ENCODE data around the gene LPP.

LPP gene

DNA sequence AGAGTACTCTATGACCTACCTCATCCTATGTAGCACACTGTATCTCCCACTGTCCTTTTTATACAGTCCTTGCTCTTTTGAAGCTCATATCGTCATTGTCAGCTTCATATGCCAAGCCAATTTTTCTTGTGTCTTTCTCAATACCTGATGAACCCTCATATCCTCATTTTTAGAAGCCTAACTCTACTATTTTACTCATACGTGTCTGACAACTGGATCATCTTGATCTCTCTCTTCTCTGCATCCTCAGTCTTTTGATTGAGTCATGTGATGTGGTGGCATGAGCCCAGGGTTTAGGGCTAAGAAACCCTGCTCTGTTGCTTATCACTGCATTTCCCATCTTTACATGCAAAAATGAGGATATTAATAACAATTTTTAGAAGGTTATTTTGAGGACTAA, 352.0 kb downstream of the LPP start:
- no peak for DNase-seq (ENCODE audit: low read depth in 2 of 2, low spot score in 1 of 2)

DNA sequence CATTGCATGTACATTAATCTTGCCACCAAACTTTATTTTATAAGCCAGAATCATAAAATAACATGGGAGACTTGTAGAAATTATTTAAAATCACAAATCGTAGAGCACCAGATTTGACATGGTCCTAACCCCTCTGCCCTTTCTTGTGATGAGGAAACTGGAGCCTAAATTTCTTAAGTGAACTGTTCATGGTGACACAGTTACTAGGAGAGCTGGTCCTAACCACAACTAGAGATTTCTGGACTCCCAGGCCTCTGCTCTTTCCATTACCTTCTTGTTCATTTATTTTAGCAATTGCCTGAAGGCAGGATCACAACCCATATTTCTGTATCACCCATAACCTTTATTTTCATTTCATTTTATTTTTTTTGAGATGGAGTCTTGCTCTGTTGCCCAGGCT, 352.5 kb downstream of the LPP start:
- DNase-seq (ENCODE audit: low read depth in 2 of 2, low spot score in 1 of 2) = no peak

GRCh38 chr3:188507244-188507720, 353.3 kb downstream of the LPP start:
- DNase-seq (ENCODE audit: low read depth in 2 of 2, low spot score in 1 of 2) = no peak

GRCh38 chr3:188508454-188508853, 354.5 kb downstream of the LPP start:
- no peak for DNase-seq (ENCODE audit: low read depth in 2 of 2, low spot score in 1 of 2)

GRCh38 chr3:188509316-188509715, 355.4 kb downstream of the LPP start:
- no peak for DNase-seq (ENCODE audit: low read depth in 2 of 2, low spot score in 1 of 2)

DNA sequence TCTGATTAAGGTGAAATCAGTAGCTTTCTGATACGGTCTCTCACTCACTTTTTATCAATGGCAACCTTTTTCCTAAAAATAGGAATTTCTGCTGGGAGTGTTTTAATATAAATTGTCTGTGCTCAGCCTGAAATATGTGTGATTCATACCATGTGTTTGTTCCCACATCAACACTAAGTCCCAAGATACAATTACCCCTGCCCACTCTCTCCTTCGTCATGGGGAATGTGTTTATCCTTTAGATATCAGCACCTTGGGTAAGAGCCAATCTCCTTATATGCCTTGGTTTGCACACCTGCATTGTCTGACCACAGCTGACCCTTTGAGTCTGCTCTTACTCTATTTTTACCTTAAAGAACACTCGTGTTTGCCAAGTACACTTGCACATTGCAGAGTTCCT, 356.4 kb downstream of the LPP start:
- DNase-seq (ENCODE audit: low read depth in 2 of 2, low spot score in 1 of 2) = no peak

DNA sequence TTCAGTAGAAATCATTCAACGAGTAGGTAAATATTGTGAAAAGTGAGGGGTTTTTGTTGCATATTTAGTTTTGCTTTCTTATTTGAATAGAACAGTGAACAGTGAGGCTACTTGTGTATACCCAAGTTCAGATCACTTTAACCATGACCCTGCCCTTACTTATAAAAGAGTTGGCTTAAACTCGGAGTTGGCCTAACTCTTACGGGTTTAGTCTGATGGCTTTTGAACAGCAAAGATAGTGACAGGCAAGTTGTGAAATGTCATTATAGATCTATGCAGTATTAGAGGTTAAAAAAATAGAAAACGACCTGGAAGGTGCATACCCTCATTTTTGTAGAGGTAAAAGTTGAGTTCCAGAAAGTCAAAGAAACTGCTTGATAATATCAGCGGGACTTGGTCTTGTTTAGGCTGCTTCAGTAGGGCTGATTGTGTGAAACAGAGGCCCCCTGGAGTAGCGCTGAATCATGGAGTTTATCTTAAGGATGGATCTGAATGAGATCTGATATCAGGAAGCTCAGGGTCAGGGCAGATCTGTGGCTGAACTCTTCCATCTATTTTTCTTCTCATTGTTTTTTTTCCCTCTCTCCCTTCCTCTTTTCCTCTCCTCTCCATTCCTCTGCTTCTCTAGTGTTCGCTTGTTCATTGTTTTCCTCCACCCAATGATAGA, 359.8 kb downstream of the LPP start:
- no peak for DNase-seq (ENCODE audit: low read depth in 2 of 2, low spot score in 1 of 2)

DNA sequence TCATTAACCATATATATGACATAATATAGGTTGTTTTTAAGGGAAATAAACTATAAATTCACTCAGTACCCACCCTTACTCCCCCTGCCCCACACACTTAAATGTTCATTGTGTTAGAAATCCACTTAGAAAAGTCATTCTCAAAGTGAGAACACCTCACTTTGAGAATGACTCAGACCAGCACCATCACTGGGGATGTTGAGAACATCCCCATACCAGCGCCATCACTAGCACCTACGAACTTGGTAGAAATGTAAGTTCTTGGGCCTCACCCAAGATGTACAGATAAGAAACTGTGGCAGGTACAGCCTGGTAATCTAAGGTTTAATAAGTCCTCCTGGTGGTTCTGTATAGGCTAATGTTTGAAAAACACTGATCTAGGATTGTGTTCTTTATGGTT, 362.6 kb downstream of the LPP start:
- DNase-seq (ENCODE audit: low read depth in 2 of 2, low spot score in 1 of 2) = no peak

- no peak for DNase-seq (ENCODE audit: low read depth in 2 of 2, low spot score in 1 of 2)
Observed at GRCh38 chr3:188518416-188518815, 364.5 kb downstream of the LPP start.

- no peak for DNase-seq (ENCODE audit: low read depth in 2 of 2, low spot score in 1 of 2)
Observed at GRCh38 chr3:188518835-188519452, 365.0 kb downstream of the LPP start.

DNA sequence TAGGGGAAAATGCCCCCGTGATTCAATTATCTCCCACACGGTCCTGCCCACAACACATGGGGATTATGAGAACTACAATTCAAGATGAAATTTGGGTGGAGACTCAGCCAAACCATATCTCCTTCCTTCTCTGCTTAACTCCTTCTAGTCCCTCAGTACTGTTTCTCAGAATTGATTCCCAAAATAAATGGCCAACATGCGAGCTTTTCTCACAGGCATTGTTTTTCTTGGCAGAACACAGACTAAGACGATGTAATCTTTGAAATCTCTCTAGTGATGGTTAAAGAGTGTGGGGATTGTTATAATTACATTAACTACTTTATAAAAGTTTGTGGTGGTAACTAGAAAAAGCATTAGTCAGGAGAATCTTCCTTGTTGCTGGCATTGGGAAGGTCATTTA, 366.5 kb downstream of the LPP start:
- DNase-seq (ENCODE audit: low read depth in 2 of 2, low spot score in 1 of 2) = no peak

GRCh38 chr3:188522115-188522514, 368.2 kb downstream of the LPP start:
- DNase-seq (ENCODE audit: low read depth in 2 of 2, low spot score in 1 of 2) = no peak

DNA sequence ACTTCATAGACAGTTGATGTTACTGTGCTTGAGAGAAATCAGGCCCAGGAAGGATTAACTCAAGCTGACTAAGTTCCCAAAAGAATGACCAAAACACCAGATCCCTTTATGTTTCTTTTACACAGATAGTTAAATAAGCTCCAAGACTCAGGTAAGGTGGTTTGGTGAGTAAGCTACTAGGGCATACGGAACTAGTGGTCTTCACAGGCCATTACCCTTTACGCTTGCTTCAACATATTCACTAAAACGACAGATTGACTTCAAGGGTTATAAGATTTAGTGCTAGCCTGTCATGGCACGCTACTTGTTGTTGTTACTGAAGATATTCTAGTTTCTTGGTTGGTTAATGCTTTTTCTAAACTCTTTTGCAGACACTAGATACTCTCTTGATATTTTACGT, 369.3 kb downstream of the LPP start:
- no peak for DNase-seq (ENCODE audit: low read depth in 2 of 2, low spot score in 1 of 2)

DNA sequence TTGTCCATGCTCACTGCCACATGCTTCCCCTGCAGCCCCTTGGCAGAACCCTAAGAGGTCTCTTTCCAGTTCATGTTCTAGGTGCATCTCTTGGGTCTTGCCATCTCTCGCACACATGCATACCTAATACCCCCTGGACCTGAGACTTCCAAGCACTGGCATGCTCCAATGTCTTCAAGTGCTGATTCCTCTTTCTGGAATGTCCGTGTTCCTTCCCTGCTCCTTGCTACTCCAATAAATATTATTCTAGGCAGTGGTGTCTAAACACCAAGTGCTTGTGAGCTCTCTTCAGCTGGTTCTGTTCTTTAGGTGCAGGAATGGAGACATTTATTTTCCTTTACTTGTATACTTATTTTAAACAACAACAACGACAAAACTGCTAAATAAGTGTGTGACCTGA, 370.1 kb downstream of the LPP start:
- DNase-seq (ENCODE audit: low read depth in 2 of 2, low spot score in 1 of 2) = no peak

- DNase-seq (ENCODE audit: low read depth in 2 of 2, low spot score in 1 of 2) = no peak
Observed at GRCh38 chr3:188526057-188526456, 372.1 kb downstream of the LPP start.

- no peak for DNase-seq (ENCODE audit: low read depth in 2 of 2, low spot score in 1 of 2)
Observed at GRCh38 chr3:188527389-188527788, 373.4 kb downstream of the LPP start.

- no peak for DNase-seq (ENCODE audit: low read depth in 2 of 2, low spot score in 1 of 2)
Observed at GRCh38 chr3:188528396-188528795, 374.4 kb downstream of the LPP start.

- DNase-seq (ENCODE audit: low read depth in 2 of 2, low spot score in 1 of 2) = no peak
Observed at GRCh38 chr3:188529228-188529627, 375.3 kb downstream of the LPP start.

DNA sequence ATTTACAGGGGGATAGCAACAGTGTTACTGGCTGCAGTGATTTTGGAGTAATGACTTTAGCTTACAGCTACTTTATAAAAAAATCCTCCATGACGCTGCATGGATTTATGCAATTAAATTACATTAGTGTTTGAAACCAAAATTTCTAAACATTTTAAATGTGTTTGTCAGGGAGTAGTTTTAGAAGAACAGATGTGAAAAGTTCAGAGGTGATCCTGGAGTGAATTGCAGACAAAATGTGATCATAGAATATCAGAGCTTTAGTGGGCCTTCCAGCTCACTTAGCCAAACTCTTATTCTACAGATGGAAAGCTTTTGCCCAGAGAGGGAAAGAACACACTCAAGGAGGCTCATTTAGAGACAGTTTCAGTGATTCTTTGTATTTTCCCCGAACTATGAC, 376.3 kb downstream of the LPP start:
- no peak for DNase-seq (ENCODE audit: low read depth in 2 of 2, low spot score in 1 of 2)

DNA sequence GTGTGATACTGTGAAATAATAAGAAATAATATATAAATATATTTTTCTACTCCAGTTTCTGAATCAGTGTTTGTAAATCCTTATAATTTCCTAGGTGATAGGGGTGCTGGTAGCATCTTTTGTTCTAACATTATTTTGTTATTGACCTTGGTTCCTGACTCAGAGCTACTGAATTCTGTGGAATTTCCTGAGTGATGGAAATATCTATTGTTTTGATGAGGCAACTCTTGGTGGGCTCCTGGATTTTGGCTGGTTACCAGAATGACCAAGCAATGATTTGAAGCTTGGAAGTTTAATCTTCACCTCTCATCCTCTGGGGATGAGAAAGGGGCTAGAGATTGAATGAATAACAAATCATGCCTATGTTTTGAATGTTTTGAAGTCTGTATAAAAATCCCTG, 377.3 kb downstream of the LPP start:
- DNase-seq (ENCODE audit: low read depth in 2 of 2, low spot score in 1 of 2) = no peak

GRCh38 chr3:188533172-188533571, 379.2 kb downstream of the LPP start:
- DNase-seq (ENCODE audit: low read depth in 2 of 2, low spot score in 1 of 2) = no peak

DNA sequence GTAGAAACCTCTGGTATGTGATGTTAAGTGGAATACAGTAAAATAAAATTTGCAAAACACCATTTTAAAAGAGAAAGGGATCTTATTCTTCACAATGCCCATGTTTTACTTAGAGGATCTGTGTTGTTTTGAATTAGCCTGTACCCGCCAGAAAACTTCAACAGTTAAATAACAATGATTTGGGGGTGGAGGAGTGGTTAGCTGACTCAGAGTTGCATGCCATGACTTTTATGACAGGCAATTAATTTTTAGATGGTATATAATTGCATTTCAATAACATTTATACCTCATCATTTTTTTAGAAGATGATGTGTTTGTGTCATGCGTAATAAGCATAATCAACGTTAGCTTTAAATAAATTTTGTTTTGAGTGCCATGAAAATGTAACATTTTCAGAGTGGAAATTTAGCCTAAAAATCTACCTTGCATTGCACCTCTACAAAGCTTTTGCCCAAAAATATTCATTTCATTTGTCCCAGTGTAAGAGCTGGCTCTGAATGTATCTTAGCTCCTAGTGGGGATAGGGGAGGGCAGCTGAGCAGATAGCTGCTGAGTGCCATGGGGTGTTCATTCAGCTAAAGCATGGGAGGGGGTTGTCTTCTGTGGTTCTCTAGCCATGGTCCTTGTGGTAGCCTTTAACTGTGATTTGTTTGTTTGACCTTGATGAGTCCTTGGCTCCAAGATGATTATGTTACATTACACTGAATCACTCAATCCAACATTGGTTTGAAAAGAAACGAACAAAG, 379.8 kb downstream of the LPP start:
- no peak for DNase-seq (ENCODE audit: low read depth in 2 of 2, low spot score in 1 of 2)

Data from stimulated activated CD8-positive, alpha-beta memory T cell treated with anti-CD3 and anti-CD28 coated beads, Interleukin-4, amount 100 ng/mL, for 1 hour (primary cell).